Right atrium auricular region (tissue), 2 donors: ENCODE measurements around the gene TBC1D5. TPM values are rescaled to one million over a fixed set of nuclear protein-coding genes. Genes with fewer than 3 reads are reported as not detected.
A peak's percentile ranks its signal among the peaks of the same experiment; 100 is the strongest.

Experiments used
- DNase-seq: peaks from one replicate; pipeline ENCODE4 v3.0.0-alpha.2; 2019; ENCODE audit warnings: low spot score
- H3K27ac ChIP-seq, 2 donors: fragments of 200-600 bp; sonication (generic); 1 replicate in 1 of 2; 2 replicates in 1 of 2; pipeline ENCODE4 v1.5.1; 2016 to 2019
- H3K27me3 ChIP-seq, 2 donors: fragments of 200-600 bp; sonication (generic); one replicate each; pipeline versions ENCODE4 v1.5.1 to v1.6.0; 2017 to 2019
- H3K36me3 ChIP-seq: fragments of 200-600 bp; sonication (generic); one replicate; pipeline ENCODE4 v1.5.1; 2016
- H3K4me1 ChIP-seq, 2 donors: fragments of 200-600 bp; sonication (generic); one replicate each; pipeline versions ENCODE4 v1.5.1 to v1.6.0; 2017 to 2019
- H3K4me3 ChIP-seq, 2 donors: fragments of 200-600 bp; sonication (generic); 1 replicate in 1 of 2; 2 replicates in 1 of 2; pipeline ENCODE4 v1.5.1; 2017 to 2019; ENCODE audit warnings: mild to moderate bottlenecking in 1 of 2, moderate library complexity in 1 of 2
- H3K9me3 ChIP-seq, 2 donors: fragments of 200-600 bp; sonication (generic); one replicate each; pipeline ENCODE4 v1.5.1; 2019
- CTCF ChIP-seq, 2 donors: fragments of 200-600 bp; sonication (generic); IDR thresholded peaks; one replicate each; pipeline ENCODE4 v1.5.1; 2019; ENCODE audit warnings: antibody characterized with exemption in 2 of 2
- total RNA-seq, 2 donors: library from RNA; depleted of rRNA; stranded (reverse); fragments of >200 nt; gene quantifications; one replicate each; pipeline ENCODE4 v1.1.0, GENCODE V29; 2016

The TBC1D5 gene
- total RNA-seq, 2 donors from 2014 or later = 35.2 to 40.2 TPM

- peaks cover 0 to 5% of the 10 kb centered on the region in 2 donors for H3K4me1 ChIP-seq
- H3K27me3 ChIP-seq = no peaks in the 10 kb centered on the region
- DNase-seq = no peak
- peaks cover 0 to 7% of the 10 kb centered on the region in 2 donors for H3K9me3 ChIP-seq
- no peak for TF ChIP-seq CTCF (IDR thresholded peaks at IDR 0.05)
- H3K27ac ChIP-seq = no peak overlapping the region
- no peak overlapping the region for H3K4me3 ChIP-seq
- H3K36me3 ChIP-seq = no peaks in the 10 kb centered on the region
Measured at GRCh38 chr3:17489139-17489538, 253.3 kb downstream of the TBC1D5 start.

DNA sequence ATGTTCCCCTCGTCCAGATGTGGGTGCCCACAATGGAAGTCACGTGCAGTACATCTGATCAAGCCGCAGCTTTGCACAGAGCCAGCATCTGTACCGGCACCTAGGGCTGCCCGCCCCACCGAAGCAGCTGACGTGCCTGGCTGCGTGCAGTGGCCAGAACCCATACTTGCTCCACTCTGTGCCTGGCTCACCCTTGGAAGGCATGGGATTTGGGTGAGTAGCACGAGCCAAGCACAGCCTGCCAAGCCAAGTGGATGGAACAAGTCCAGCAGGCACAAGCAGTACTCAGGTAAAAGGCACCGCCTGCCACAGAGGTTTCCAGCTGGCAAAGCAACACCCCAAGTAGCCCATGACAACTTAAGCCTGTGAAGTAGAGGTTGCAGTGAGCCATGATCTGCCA is 261.3 kb downstream of the TBC1D5 start:
- TF ChIP-seq CTCF (IDR thresholded peaks at IDR 0.05) = no peak
- H3K36me3 ChIP-seq = no peaks in the 10 kb centered on the region
- no peaks in the 10 kb centered on the region for H3K27me3 ChIP-seq
- no peaks in the 10 kb centered on the region for H3K9me3 ChIP-seq
- no peak overlapping the region for H3K4me3 ChIP-seq
- H3K4me1 ChIP-seq = no peaks in the 10 kb centered on the region
- DNase-seq = no peak
- no peak overlapping the region for H3K27ac ChIP-seq

DNA sequence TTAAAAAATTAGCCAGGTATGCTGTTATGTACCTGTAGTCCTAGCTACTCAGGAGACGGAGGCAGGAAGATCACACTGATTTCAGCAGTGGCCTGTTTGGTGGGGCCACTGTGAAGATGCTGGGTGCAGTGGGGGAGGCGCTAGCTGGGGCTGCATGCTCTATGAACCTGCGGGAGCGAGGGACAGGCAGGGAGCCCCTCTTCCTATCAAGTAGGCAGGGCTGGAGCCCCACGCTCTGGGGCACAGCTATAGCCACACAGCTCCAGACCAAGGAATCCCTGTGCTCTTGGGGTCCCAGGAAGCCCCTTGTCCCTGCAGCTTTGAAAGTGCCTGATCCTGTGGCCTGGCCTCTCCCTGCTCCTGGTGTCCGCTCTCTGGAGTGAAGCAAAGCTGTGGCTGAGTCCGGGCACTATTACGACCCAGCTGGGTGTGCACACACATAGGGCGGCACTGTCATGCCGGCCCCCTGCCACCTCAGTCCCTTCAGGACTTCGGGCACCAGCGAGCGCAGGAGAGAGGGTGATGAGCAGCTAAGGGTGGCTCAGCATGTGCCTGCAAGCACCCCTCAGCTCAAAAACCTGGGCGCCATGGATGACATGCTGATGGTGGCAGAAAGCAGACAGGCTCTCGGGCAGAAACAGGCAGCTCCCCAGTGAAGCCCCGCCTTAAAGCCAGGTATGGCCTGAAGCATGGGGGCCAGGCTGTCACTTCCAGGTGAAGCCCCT is 262.6 kb downstream of the TBC1D5 start:
- Histone ChIP-seq H3K4me1 (no peaks in the 10 kb centered on the region), H3K27me3 (no peaks in the 10 kb centered on the region), H3K9me3 (no peaks in the 10 kb centered on the region), H3K27ac (no peak overlapping the region), H3K4me3 (no peak overlapping the region), H3K36me3 (no peaks in the 10 kb centered on the region)
- DNase-seq = no peak
- no peak for TF ChIP-seq CTCF (IDR thresholded peaks at IDR 0.05)

- no peak for TF ChIP-seq CTCF (IDR thresholded peaks at IDR 0.05)
- Histone ChIP-seq H3K4me1 (no peaks in the 10 kb centered on the region), H3K4me3 (no peak overlapping the region), H3K36me3 (no peaks in the 10 kb centered on the region), H3K27me3 (no peaks in the 10 kb centered on the region), H3K9me3 (no peaks in the 10 kb centered on the region), H3K27ac (no peak overlapping the region)
- DNase-seq = no peak
Measured at GRCh38 chr3:17478673-17479072, 263.8 kb downstream of the TBC1D5 start.

- TF ChIP-seq CTCF (IDR thresholded peaks at IDR 0.05) = peak in 1 of 2 donors; percentile 49
- Histone ChIP-seq H3K9me3 (no peaks in the 10 kb centered on the region), H3K36me3 (no peaks in the 10 kb centered on the region), H3K4me1 (no peaks in the 10 kb centered on the region), H3K27ac (no peak overlapping the region), H3K27me3 (no peaks in the 10 kb centered on the region), H3K4me3 (no peak overlapping the region)
- no peak for DNase-seq
Measured at GRCh38 chr3:17473761-17474160, 268.7 kb downstream of the TBC1D5 start.

- Histone ChIP-seq H3K9me3 (no peaks in the 10 kb centered on the region), H3K4me3 (no peak overlapping the region), H3K27ac (no peak overlapping the region), H3K27me3 (no peaks in the 10 kb centered on the region), H3K4me1 (no peaks in the 10 kb centered on the region), H3K36me3 (no peaks in the 10 kb centered on the region)
- no peak for TF ChIP-seq CTCF (IDR thresholded peaks at IDR 0.05)
- DNase-seq = no peak
Measured at GRCh38 chr3:17469954-17470353, 272.5 kb downstream of the TBC1D5 start.
